IMR-90 (cell line): Measurements from ENCODE around the gene TRAF3IP1. TPM values are rescaled to one million over a fixed set of nuclear protein-coding genes. Genes with fewer than 3 reads are reported as not detected.

Source experiments
- ATAC-seq: fragments of 200-7000 bp; cut with Tn5 transposase; 2 replicates; pipeline ENCODE4 v1.9.1; 2020; ENCODE audit warnings: low read depth, mild to moderate bottlenecking, moderate library complexity
- BruUV-seq: library from RNA; stranded (reverse); fragments of 400-500 nt; replicated peaks from 2 replicates; lab custom pipeline; 2021; lab: Mats Ljungman, UMichigan
- CTCF ChIA-PET: fragments of 300-600 bp; formaldehyde crosslinking; extraction: SDS; loops from one replicate; lab custom pipeline; 2021; ENCODE audit warnings: antibody characterized with exemption; lab: Yijun Ruan, JAX
- POLR2A ChIA-PET: fragments of 300-600 bp; sonication (Branson Sonifier 250); formaldehyde crosslinking; loops from one replicate; lab custom pipeline; 2022; ENCODE audit warnings: antibody characterized with exemption; ENCODE audit not compliant: unreplicated experiment; lab: Charles Lee
- DNase-seq: peaks from one replicate; pipeline ENCODE4 v3.0.0; 2013
- H2AFZ ChIP-seq: replicated peaks from 2 replicates; pipeline ENCODE3; 2013; ENCODE audit warnings: low read length, mild to moderate bottlenecking; ENCODE audit not compliant: poor library complexity
- H2AK5ac ChIP-seq: 2 replicates; pipeline ENCODE4 v1.6.1; 2013; ENCODE audit warnings: low read depth, low read length, inconsistent platforms
- H2AK9ac ChIP-seq: replicated peaks from 2 replicates; pipeline ENCODE3; 2013; ENCODE audit warnings: mild to moderate bottlenecking, low read depth, low read length, moderate library complexity; ENCODE audit not compliant: poor library complexity
- H2BK120ac ChIP-seq: 2 replicates; pipeline ENCODE4 v1.6.1; 2013; ENCODE audit warnings: low read depth, low read length, inconsistent platforms
- H2BK15ac ChIP-seq: 3 replicates; pipeline ENCODE4 v1.6.1; 2013; ENCODE audit warnings: low read depth, low read length, inconsistent platforms
- H2BK20ac ChIP-seq: 2 replicates; pipeline ENCODE4 v1.6.1; 2013; ENCODE audit warnings: low read depth, mild to moderate bottlenecking, inconsistent platforms, low read length, moderate library complexity
- H2BK5ac ChIP-seq: 2 replicates; pipeline ENCODE4 v1.6.1; 2013; ENCODE audit warnings: mild to moderate bottlenecking, low read depth, low read length, inconsistent platforms; ENCODE audit not compliant: poor library complexity, severe bottlenecking
- H3K14ac ChIP-seq: replicated peaks from 2 replicates; pipeline ENCODE4 v1.6.1; 2013; ENCODE audit warnings: low read depth, low read length, inconsistent platforms
- H3K18ac ChIP-seq: 2 replicates; pipeline ENCODE4 v1.6.1; 2013; ENCODE audit warnings: low read depth, low read length, control low read depth
- H3K23ac ChIP-seq: 2 replicates; pipeline ENCODE4 v1.6.1; 2013; ENCODE audit warnings: low read depth, low read length, inconsistent platforms
- H3K27ac ChIP-seq: 2 replicates; pipeline ENCODE4 v1.5.1; 2013; ENCODE audit warnings: mild to moderate bottlenecking, control low read depth, low read length; ENCODE audit not compliant: insufficient read depth
- H3K27me3 ChIP-seq: 2 replicates; pipeline ENCODE4 v1.6.1; 2013; ENCODE audit warnings: low read length; ENCODE audit not compliant: control insufficient read depth, insufficient read depth
- H3K36me3 ChIP-seq: 2 replicates; pipeline ENCODE4 v1.6.1; 2013; ENCODE audit warnings: low read length, mixed read lengths; ENCODE audit not compliant: control insufficient read depth, insufficient read depth
- H3K4ac ChIP-seq: 2 replicates; pipeline ENCODE4 v1.6.1; 2013; ENCODE audit warnings: low read depth, low read length, inconsistent platforms
- H3K4me1 ChIP-seq: 2 replicates; pipeline ENCODE4 v1.6.1; 2013; ENCODE audit warnings: low read length, mixed read lengths; ENCODE audit not compliant: control insufficient read depth, insufficient read depth
- H3K4me2 ChIP-seq: 2 replicates; pipeline ENCODE4 v1.6.1; 2013; ENCODE audit warnings: low read depth, mild to moderate bottlenecking, control low read depth, low read length, moderate library complexity
- H3K4me3 ChIP-seq: 2 replicates; pipeline ENCODE4 v1.5.1; 2013; ENCODE audit warnings: low read depth, mild to moderate bottlenecking, control low read depth, low read length, moderate library complexity; ENCODE audit not compliant: insufficient read depth
- H3K56ac ChIP-seq: 2 replicates; pipeline ENCODE4 v1.6.1; 2013; ENCODE audit warnings: low read length, inconsistent platforms; ENCODE audit not compliant: insufficient read depth; ENCODE audit errors: extremely low read depth
- H3K79me1 ChIP-seq, 2 experiments: 2 replicates each; pipeline ENCODE4 v1.6.1; 2013; ENCODE audit warnings: low read length in 2 of 2, inconsistent platforms in 1 of 2, low read depth in 1 of 2
- H3K9ac ChIP-seq: 2 replicates; pipeline ENCODE4 v1.6.1; 2013; ENCODE audit warnings: low read depth, low read length, control low read depth
- H3K9me1 ChIP-seq: 2 replicates; pipeline ENCODE4 v1.6.1; 2013; ENCODE audit warnings: low read length, inconsistent platforms; ENCODE audit not compliant: insufficient read depth
- H3K9me3 ChIP-seq: 2 replicates; pipeline ENCODE4 v1.6.1; 2013; ENCODE audit warnings: low read length; ENCODE audit not compliant: control insufficient read depth, insufficient read depth
- H4K20me1 ChIP-seq: 2 replicates; pipeline ENCODE4 v1.6.1; 2013; ENCODE audit warnings: low read length, inconsistent platforms; ENCODE audit not compliant: insufficient read depth
- H4K5ac ChIP-seq: 2 replicates; pipeline ENCODE4 v1.6.1; 2013; ENCODE audit warnings: mild to moderate bottlenecking, low read depth, low read length, control low read depth
- H4K8ac ChIP-seq, 2 experiments: 2 replicates each; pipeline ENCODE4 v1.6.1; 2013; ENCODE audit warnings: low read depth in 2 of 2, low read length in 2 of 2, control low read depth in 1 of 2, inconsistent platforms in 1 of 2
- H4K91ac ChIP-seq: 2 replicates; pipeline ENCODE4 v1.6.1; 2013; ENCODE audit warnings: low read depth, low read length, inconsistent platforms; ENCODE audit not compliant: insufficient read depth
- CEBPB ChIP-seq: IDR thresholded peaks from 2 replicates; pipeline ENCODE4 v1.6.1; 2012; ENCODE audit warnings: low read depth, low read length, improper control_type of control experiment
- CHD1 ChIP-seq: IDR thresholded peaks from 2 replicates; pipeline ENCODE4 v1.6.1; 2012; ENCODE audit warnings: low read depth, low read length, improper control_type of control experiment
- NFE2L2 ChIP-seq: fragments of 150-350 bp; IDR thresholded peaks from 2 replicates; pipeline ENCODE4 v1.6.1; 2016; ENCODE audit warnings: low read depth, mild to moderate bottlenecking, low read length
- WGBS, 2 experiments: methylation state at CpG; one replicate each; pipeline versions ENCODE4 v1.1.5 to v1.1.7; 2013; ENCODE audit warnings: missing lambda C conversion rate in 2 of 2; ENCODE audit not compliant: insufficient read length in 1 of 2; ENCODE audit errors: extremely low coverage in 2 of 2; 5-methylcytosine and 5-hydroxymethylcytosine counted together
- dilution Hi-C: fragments of 300-500 bp; cut with HindIII; formaldehyde crosslinking; loops from one replicate; pipeline ENCODE4 v1.14.3; 2018; ENCODE audit warnings: low sequenced_read_pairs; ENCODE audit not compliant: unreplicated experiment
- in situ Hi-C: fragments of 300-500 bp; cut with MboI; formaldehyde crosslinking; loops from 3 replicates; pipeline ENCODE4 v1.14.3; 2019; ENCODE audit warnings: low sequenced_read_pairs, inconsistent platforms, mixed read lengths
- intact Hi-C: fragments of 100-400 bp; cut with micrococcal nuclease; formaldehyde crosslinking; loops from 2 replicates; pipeline ENCODE4 v1.10.0; 2022
- polyA plus RNA-seq, 3 experiments: library from polyadenylated mRNA; depleted of rRNA; stranded (reverse); fragments of >200 nt; gene quantifications; 2 replicates each; pipeline ENCODE4 v1.2.3, GENCODE V29; 2012; ENCODE audit warnings: low replicate concordance in 1 of 3
- total RNA-seq: library from RNA; depleted of rRNA; stranded (reverse); fragments of >200 nt; gene quantifications from 2 replicates; pipeline ENCODE4 v1.2.3, GENCODE V29; 2012

The TRAF3IP1 gene
- total and polyA plus RNA-seq, 2 of the 4 experiments (the other 2 are of a cell fraction): 5.9 to 8.3 TPM

GRCh38 chr2:238346544-238346943 lies 26.2 kb downstream of the TRAF3IP1 start:
- TF ChIP-seq NFE2L2 (no peak), CEBPB (no peak), CHD1 (no peak)
- CTCF ChIA-PET: interaction anchor here (0.6 kb wide), 1 partner anchor 10 kb away, joined by 7 read pairs; no protein-coding TSS in a partner anchor
- H3K36me3 ChIP-seq: peaks cover 19% of the 10 kb centered on the region
- intact Hi-C loops (no loop called here), in situ Hi-C loops (no loop called here), dilution Hi-C loops (no loop called here)
- DNase-seq: no peak
- 76% methylated on average over 8 of the region's 12 CpGs; no CpG with 5 or more reads in 1 of the 2 experiments for WGBS, 2 experiments
- no peak overlapping the region for H3K23ac ChIP-seq
- H2AK9ac ChIP-seq: no peak overlapping the region
- H3K9me3 ChIP-seq: no peaks in the 10 kb centered on the region
- no peak overlapping the region for H2BK15ac ChIP-seq
- no peak overlapping the region for H2BK120ac ChIP-seq
- H3K4me3 ChIP-seq: no peak overlapping the region
- no peak overlapping the region for H4K91ac ChIP-seq
- BruUV-seq: no TSS peak
- H2BK5ac ChIP-seq: no peak overlapping the region
- H4K8ac ChIP-seq: no peak overlapping the region
- no peak overlapping the region for H4K5ac ChIP-seq
- H3K14ac ChIP-seq: no peak overlapping the region
- H3K56ac ChIP-seq: no peak overlapping the region
- no peaks in the 10 kb centered on the region for H3K27me3 ChIP-seq
- no peak overlapping the region for H3K9ac ChIP-seq
- no peak overlapping the region for H2AK5ac ChIP-seq
- no peaks in the 10 kb centered on the region for H3K9me1 ChIP-seq
- no peaks in the 10 kb centered on the region for H3K4me1 ChIP-seq
- POLR2A ChIA-PET: no interaction called here
- H3K4me2 ChIP-seq: no peak overlapping the region
- H3K18ac ChIP-seq: no peak overlapping the region
- no peak for ATAC-seq
- H3K79me1 ChIP-seq: peaks cover 0 to 11% of the 10 kb centered on the region in 2 experiments; a peak in 1 of 4 replicates
- H3K27ac ChIP-seq: no peak overlapping the region
- no peak overlapping the region for H2AFZ ChIP-seq
- no peaks in the 10 kb centered on the region for H4K20me1 ChIP-seq
- no peak overlapping the region for H2BK20ac ChIP-seq
- no peak overlapping the region for H3K4ac ChIP-seq
